Measurements from ENCODE around the gene APOH. TPM values are rescaled to one million over a fixed set of nuclear protein-coding genes. Genes with fewer than 3 reads are reported as not detected.

Gene APOH
- total and polyA plus RNA-seq, 2 of the 13 experiments (the other 11 are each of a cell fraction or from before 2014, with no cell fraction given), result 4,846 to 5,748 TPM

GRCh38 chr17:66235377-66235994, 6.3 kb upstream of the APOH start (continued):
- TF ChIP-seq ZNF280B (CRISPR knock-in tag; IDR thresholded peaks at IDR 0.05; ENCODE audit: borderline replicate concordance) (no peak), TFAP4 (IDR thresholded peaks at IDR 0.05; ENCODE audit: borderline replicate concordance, low read depth) (no peak), ZBTB43 (CRISPR knock-in tag; conservative IDR thresholded peaks at IDR 0.05) (0 out of 2 replicates have a peak, but pooled peaks have one; percentile 28), ZNF709 (CRISPR knock-in tag; IDR thresholded peaks at IDR 0.05) (no peak), ZNF770 (CRISPR knock-in tag; IDR thresholded peaks at IDR 0.05) (no peak), ZNF570 (CRISPR knock-in tag; IDR thresholded peaks at IDR 0.05; ENCODE audit: borderline replicate concordance) (no peak), ZNF616 (CRISPR knock-in tag; IDR thresholded peaks at IDR 0.05; ENCODE audit: low read depth) (no peak), FOXO4 (CRISPR knock-in tag; conservative IDR thresholded peaks at IDR 0.05) (no peak), ZNF143 (CRISPR knock-in tag; IDR thresholded peaks at IDR 0.05) (no peak), ZSCAN22 (CRISPR knock-in tag; IDR thresholded peaks at IDR 0.05) (no peak), EZH2 (conservative IDR thresholded peaks at IDR 0.05; ENCODE audit: low read depth, low read length) (no peak), SIN3B (IDR thresholded peaks at IDR 0.05; ENCODE audit: low read length) (no peak), ZBTB4 (CRISPR knock-in tag; IDR thresholded peaks at IDR 0.05; ENCODE audit: borderline replicate concordance) (no peak), ZNF362 (CRISPR knock-in tag; IDR thresholded peaks at IDR 0.05; ENCODE audit: borderline replicate concordance) (no peak), HIVEP1 (CRISPR knock-in tag; IDR thresholded peaks at IDR 0.05) (no peak)

Data from HepG2 (cell line).